GM15510 (cell line): Measurements from ENCODE around the gene FGF12.

ENCODE experiments used
- POLR2A ChIP-seq: IDR thresholded peaks from 3 replicates; pipeline ENCODE4 v1.6.1; 2011; ENCODE audit warnings: borderline replicate concordance; ENCODE audit not compliant: insufficient read length; ENCODE audit errors: extremely low read depth

Gene FGF12

GRCh38 chr3:192373586-192373985 is 353.8 kb downstream of the FGF12 start:
- no peak for TF ChIP-seq POLR2A

- TF ChIP-seq POLR2A = no peak
These were observed 354.3 kb downstream of the FGF12 start for GRCh38 chr3:192373032-192373431.

DNA sequence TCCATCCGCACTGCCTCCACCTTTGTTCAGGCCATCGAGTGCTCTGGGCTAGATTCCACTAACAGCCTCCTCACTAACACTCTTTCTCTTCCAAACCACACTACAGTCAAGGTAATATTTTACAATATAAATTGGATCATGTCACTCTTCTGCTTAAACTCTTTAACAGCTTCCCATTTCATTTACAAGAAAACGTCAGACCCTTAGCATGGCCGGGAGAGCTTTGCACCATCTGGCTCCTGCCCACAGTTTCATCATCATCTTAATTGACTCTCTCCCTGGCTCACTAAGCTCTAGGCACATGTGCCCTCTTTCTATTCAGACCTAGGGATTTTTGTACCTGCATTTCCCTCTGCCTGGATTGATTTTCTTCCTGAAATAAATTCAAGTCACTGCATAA is 354.7 kb downstream of the FGF12 start:
- no peak for TF ChIP-seq POLR2A

- no peak for TF ChIP-seq POLR2A
These were observed 355.4 kb downstream of the FGF12 start for GRCh38 chr3:192371870-192372400.

- TF ChIP-seq POLR2A = no peak
These were observed 359.7 kb downstream of the FGF12 start for GRCh38 chr3:192367616-192368015.

GRCh38 chr3:192366916-192367315 is 360.4 kb downstream of the FGF12 start:
- TF ChIP-seq POLR2A = no peak

DNA sequence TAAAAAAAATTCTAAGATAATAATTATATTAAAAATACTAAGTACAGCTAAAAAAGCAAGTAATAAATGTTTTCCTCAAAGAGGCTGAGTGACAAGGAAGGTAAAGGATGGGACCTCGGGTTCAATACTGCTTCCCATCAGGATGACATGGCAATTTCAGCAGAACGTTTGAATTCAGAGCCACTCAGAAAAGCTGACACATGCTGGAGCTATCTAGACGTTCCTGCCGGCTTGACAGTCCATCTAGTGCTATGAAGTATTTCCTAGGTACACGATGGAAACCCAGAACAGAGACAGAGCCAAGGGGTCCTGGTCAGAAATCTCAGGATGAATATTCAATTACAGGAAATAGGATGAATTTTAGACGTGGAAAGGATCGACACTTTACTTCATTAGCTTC is 361.8 kb downstream of the FGF12 start:
- TF ChIP-seq POLR2A = no peak

- no peak for TF ChIP-seq POLR2A
These were observed 363.0 kb downstream of the FGF12 start for GRCh38 chr3:192364316-192364715.

GRCh38 chr3:192354687-192355086 is 372.7 kb downstream of the FGF12 start:
- TF ChIP-seq POLR2A = no peak

GRCh38 chr3:192352142-192352541 is 375.2 kb downstream of the FGF12 start:
- TF ChIP-seq POLR2A = no peak

DNA sequence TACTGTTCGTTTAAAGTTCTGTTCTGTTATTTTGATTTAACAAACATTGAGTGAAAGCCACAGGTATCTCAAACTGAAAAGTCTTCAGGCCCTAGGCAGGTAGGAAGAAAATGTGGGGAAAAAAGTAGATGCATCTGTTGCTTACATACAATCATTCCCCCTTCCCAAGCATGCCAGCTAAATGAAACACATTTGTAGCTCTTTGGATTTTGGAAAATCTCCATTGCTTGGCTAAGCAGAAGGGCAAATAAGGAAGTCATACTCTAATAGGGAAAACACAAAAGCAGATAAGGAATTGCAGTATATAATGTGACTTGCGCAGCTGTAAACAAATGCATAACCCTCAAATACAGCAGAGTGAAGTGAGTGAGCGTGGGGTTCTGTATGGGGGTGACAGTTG is 375.9 kb downstream of the FGF12 start:
- no peak for TF ChIP-seq POLR2A

GRCh38 chr3:192340031-192340430 is 387.3 kb downstream of the FGF12 start:
- no peak for TF ChIP-seq POLR2A

GRCh38 chr3:192339214-192339613 is 388.1 kb downstream of the FGF12 start:
- TF ChIP-seq POLR2A = no peak

GRCh38 chr3:192336286-192336685 is 391.1 kb downstream of the FGF12 start:
- TF ChIP-seq POLR2A = no peak

DNA sequence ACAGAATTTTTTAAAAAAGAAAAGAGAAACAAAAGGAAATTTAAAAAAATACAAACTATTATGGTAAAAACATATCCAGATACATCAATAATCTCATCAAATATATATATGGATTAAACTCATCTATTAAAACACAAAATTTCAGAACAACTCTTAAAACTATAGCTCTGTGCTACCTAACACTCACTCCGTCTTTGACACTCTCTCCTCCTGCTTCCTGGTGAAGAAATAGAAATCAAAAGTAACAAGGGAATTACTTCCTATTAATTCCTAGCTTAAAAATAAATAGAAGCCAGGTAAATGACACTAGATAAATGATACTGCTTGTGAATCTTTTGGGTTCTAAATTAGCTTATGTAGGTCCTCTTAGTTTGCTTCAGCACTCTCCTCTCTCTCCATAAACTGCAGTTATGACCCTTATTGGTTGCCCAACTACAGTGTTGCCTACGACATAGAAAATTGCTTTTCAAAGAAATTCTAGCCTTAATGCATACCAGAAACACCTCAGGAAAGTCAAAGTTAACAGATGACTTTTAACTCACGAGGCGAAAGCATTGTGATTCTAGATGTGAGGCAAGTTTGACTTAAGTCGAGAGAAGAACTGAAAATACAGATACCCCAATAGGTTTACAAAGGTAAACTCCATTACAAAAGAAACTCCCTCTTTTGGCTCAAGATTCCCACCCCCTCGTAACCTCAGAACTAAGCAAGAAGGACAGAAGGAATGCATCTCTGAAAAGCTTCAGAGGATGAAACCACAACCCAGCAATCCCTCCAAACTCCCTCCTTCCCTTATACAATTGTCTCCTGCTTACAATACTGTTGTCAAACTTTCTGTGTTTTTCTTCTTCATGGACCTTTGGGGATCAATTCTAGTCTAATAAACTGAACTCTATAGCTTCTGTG is 394.7 kb downstream of the FGF12 start:
- no peak for TF ChIP-seq POLR2A

DNA sequence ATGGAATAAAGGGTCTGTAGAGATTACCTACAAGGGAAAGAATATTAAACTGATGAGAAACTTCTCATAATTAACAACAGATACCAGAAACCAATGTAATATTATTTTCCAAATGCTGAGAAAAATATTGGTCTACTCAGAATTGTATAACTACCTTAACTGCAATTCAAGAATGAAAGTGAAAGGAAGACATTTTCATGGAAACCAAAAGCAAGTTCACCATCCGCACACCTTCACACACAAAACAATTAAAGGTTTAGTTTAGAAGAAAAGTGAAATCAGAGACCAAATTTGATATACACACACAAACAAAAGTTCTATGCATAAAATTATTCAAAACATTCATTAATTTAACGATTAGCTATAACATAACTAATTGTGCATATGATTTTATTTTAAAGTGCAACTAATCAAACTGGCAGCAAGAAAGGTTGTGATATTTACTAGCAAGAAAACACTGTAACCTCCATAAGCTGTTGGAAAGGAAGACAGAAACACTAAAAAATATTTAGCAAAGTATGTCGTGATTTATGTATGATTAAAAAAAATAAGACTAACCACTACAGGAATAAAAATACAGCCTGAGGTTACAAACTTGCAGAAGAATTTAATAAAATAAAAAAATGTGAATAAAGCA is 395.5 kb downstream of the FGF12 start:
- no peak for TF ChIP-seq POLR2A

- no peak for TF ChIP-seq POLR2A
These were observed 400.7 kb downstream of the FGF12 start for GRCh38 chr3:192326656-192327055.

GRCh38 chr3:192317564-192317963 is 409.8 kb downstream of the FGF12 start:
- no peak for TF ChIP-seq POLR2A
